D721Med (cell line): Measurements from ENCODE around the gene ACOT7.
"Not testable (repeated sequence)": the region's sequence is repeated elsewhere in the genome, so short reads cannot be mapped to it uniquely, and the experiment has no call there.

ENCODE experiments used
- DNase-seq: peaks from one replicate; pipeline ENCODE4 v3.0.0; 2011; ENCODE audit warnings: low spot score; ENCODE audit not compliant: insufficient read length
- FAIRE-seq: peaks from 2 replicates; lab custom pipeline; 2011; peaks lifted over from hg19 to GRCh38; lab: Jason Lieb, UNC
- CTCF ChIP-seq: IDR thresholded peaks from 2 replicates; pipeline ENCODE4 v1.5.1; 2012; ENCODE audit warnings: mild to moderate bottlenecking, control low read depth; ENCODE audit not compliant: insufficient read depth; ENCODE audit errors: missing control alignments

ACOT7 gene

GRCh38 chr1:6435547-6435946 is 42.0 kb upstream of the ACOT7 start:
- no peak for DNase-seq
- TF ChIP-seq CTCF, result no peak
- FAIRE-seq, result no peak

GRCh38 chr1:6435129-6435528 is 41.6 kb upstream of the ACOT7 start:
- no peak for TF ChIP-seq CTCF
- FAIRE-seq (no peak), DNase-seq (no peak)

GRCh38 chr1:6434186-6434585 is 40.6 kb upstream of the ACOT7 start:
- TF ChIP-seq CTCF, result no peak
- FAIRE-seq, result no peak
- DNase-seq, result no peak

- DNase-seq, FAIRE-seq: not testable (repeated sequence)
These were observed 38.3 kb upstream of the ACOT7 start for GRCh38 chr1:6431645-6432579.

GRCh38 chr1:6429660-6430411 is 36.3 kb upstream of the ACOT7 start:
- FAIRE-seq, DNase-seq: not testable (repeated sequence)

GRCh38 chr1:6428453-6428852 is 34.9 kb upstream of the ACOT7 start:
- DNase-seq, FAIRE-seq: not testable (repeated sequence)

- TF ChIP-seq CTCF, result no peak
- DNase-seq, result no peak
- no peak for FAIRE-seq
These were observed 34.1 kb upstream of the ACOT7 start for GRCh38 chr1:6427441-6428390.

- FAIRE-seq (no peak), DNase-seq (no peak)
These were observed 33.4 kb upstream of the ACOT7 start for GRCh38 chr1:6426972-6427350.

More at GRCh38 chr1:6426972-6427350, 33.4 kb upstream of the ACOT7 start:
- no peak for TF ChIP-seq CTCF
